HCT116 (cell line): Measurements from ENCODE around the gene HNRNPL.

ENCODE experiments used
- CTCF ChIP-seq, 3 experiments: fragments of 200-600 bp in 1 of 3; sonication (generic) in 1 of 3; IDR thresholded peaks in 2 of 3; conservative IDR thresholded peaks in 1 of 3; 2 replicates each; pipeline ENCODE4 v1.5.1; 2012 to 2017; ENCODE audit warnings: low read depth in 2 of 3, low read length in 2 of 3, antibody characterized with exemption in 1 of 3, borderline replicate concordance in 1 of 3, control low read depth in 1 of 3, mild to moderate bottlenecking in 1 of 3, mixed read lengths in 1 of 3, mixed run types in 1 of 3, moderate library complexity in 1 of 3; ENCODE audit not compliant: insufficient read depth in 1 of 3
- EGR1 ChIP-seq: IDR thresholded peaks from 2 replicates; pipeline ENCODE4 v1.6.1; 2012; ENCODE audit warnings: low read depth
- POLR2A ChIP-seq: IDR thresholded peaks from 2 replicates; pipeline ENCODE4 v1.7.0; 2011; ENCODE audit warnings: borderline replicate concordance; ENCODE audit not compliant: insufficient read depth, insufficient read length; ENCODE audit errors: extremely low read depth
- POLR2AphosphoS5 ChIP-seq: IDR thresholded peaks from 2 replicates; pipeline ENCODE4 v1.6.1; 2011; ENCODE audit warnings: mild to moderate bottlenecking, low read depth, low read length, moderate library complexity
- SP1 ChIP-seq: IDR thresholded peaks from 2 replicates; pipeline ENCODE4 v1.6.1; 2012; ENCODE audit warnings: low read depth
- TCF7L2 ChIP-seq: IDR thresholded peaks from 2 replicates; pipeline ENCODE4 v1.7.0; 2011; ENCODE audit warnings: borderline replicate concordance, inconsistent platforms; ENCODE audit not compliant: insufficient read depth, insufficient read length; ENCODE audit errors: extremely low read depth
- YY1 ChIP-seq: IDR thresholded peaks from 2 replicates; pipeline ENCODE4 v1.6.1; 2011; ENCODE audit warnings: low read length, low read depth, moderate library complexity, mild to moderate bottlenecking; ENCODE audit not compliant: insufficient replicate concordance; ENCODE audit errors: extremely low read depth

GRCh38 chr19:38888876-38889275 is 39.1 kb upstream of the HNRNPL start:
- TF ChIP-seq POLR2A = no peak
- no peak for TF ChIP-seq TCF7L2
- no peak for TF ChIP-seq CTCF (IDR thresholded peaks at IDR 0.05 in 2 of 3, conservative IDR thresholded peaks at IDR 0.05 in 1 of 3; ENCODE audit: borderline replicate concordance in 1 of 3, insufficient read depth in 1 of 3, low read depth in 2 of 3, low read length in 2 of 3)
- TF ChIP-seq YY1 = no peak
- TF ChIP-seq SP1 = no peak
- TF ChIP-seq EGR1 = no peak
- TF ChIP-seq POLR2AphosphoS5 = no peak
